ENCODE data around the gene KAZN.

Gene KAZN

DNA sequence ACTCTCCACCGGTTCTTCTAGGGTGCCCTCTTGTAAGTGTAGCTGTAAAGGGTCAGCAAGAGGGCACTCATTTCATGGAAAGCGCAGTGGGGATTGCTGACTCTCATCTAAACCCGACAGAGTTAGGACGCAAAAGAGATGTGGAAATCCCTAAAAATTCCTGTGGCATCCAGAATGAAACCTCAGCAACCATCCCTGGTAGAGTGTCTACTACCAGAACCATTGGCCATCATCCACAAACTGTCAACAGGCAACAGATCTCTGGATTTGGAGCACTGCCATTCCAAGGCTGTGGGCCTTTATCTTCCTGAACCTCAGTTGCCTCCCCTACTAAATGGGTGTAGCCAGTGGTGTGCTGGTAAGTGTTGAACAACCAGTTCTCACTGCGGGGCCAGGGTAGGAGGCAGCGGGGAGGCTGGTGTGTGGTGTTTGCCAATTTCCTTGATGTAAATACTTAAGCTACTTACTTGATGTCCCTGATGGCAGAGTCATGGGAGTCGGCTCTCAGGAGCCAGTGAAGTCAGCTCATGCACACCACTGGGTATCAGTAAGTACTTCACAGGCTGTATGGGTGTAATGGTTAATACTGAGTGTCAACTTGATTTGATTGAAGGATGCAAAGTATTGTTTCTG, 195.8 kb downstream of the KAZN start:
- DNase-seq (ENCODE audit: low read depth): peak; percentile 54

DNA sequence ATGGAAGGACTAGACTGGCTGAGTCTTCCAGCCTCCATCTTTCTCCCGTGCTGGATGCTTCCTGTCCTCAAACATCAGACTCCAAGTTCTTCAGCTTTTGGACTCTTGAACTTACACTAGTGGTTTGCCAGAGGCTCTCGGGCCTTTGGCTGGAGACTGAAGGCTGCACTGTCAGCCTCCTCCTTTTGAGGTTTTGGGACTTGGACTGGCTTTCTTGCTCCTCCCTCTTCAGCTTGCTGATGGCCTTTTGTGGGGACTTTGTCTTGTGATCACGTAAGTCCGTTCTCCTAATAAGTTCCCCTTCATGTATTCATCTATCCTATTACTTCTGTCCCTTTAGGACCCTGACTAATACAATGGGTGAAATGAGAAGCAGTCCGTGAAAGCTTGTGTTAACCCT, 196.4 kb downstream of the KAZN start:
- no peak for DNase-seq (ENCODE audit: low read depth)

DNA sequence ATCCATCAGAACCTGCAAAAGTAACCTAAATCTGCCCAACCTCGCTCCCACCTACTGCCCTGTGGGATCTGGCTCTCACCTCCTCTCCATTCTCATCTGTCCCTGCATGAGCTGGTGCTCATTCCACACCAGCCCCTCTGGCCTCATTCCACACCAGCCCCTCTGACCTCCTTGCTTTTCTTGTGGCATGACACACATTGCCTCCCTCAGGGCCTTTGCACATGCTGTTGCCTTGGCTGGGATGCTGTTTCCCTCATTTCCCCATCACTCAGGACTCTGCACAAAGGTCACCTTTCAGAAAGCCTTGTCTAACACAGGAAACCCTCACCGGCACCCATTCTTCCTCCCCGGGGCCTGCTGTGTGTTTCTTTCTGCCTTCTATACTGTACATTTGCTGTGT, 197.1 kb downstream of the KAZN start:
- DNase-seq (ENCODE audit: low read depth): no peak

DNA sequence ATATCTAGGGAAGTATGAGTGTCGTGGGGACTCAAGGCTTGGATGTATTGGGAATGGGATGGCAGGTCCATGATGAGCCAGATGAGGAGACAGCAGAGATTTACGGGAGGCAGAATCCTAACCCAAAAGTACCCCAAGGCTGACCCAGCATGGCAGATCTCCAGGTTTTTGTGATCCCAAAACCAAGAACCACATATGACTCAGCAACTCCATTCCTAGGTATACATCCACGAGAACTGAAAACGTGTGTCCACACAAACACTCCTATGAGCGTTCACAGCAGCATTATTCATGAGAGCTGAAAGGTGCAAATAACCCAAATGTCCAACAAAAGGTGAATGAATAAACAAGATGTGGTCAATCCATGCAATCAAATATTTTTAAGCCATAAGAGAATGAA, 201.5 kb downstream of the KAZN start:
- DNase-seq (ENCODE audit: low read depth): no peak

DNA sequence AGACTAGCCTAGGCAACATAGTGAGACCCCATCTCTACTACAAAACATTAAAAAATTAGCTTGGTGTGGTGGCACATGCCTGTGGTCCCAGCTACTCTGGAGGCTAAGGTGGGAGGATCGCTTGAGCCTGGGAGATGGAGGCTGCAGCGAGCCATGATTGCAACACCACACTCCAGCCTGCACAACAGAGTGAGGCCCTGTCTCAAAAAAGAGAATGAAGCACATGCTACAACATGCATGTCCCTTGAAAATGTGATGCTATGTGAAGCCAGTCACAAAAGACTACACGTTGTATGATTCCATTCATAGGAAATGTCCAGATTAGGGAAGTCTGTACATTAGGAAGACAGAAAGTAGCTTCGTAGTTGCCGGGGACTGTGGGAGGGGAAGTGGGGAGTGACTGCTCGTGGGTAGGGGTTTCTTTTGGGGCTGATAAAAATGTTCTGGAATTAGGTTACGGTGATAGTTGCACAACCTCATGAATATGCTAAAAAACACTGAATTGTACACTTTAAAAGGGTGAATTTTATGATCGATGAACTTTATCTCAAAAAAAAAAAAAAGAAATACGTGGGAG, 202.1 kb downstream of the KAZN start:
- no peak for DNase-seq (ENCODE audit: low read depth)

DNA sequence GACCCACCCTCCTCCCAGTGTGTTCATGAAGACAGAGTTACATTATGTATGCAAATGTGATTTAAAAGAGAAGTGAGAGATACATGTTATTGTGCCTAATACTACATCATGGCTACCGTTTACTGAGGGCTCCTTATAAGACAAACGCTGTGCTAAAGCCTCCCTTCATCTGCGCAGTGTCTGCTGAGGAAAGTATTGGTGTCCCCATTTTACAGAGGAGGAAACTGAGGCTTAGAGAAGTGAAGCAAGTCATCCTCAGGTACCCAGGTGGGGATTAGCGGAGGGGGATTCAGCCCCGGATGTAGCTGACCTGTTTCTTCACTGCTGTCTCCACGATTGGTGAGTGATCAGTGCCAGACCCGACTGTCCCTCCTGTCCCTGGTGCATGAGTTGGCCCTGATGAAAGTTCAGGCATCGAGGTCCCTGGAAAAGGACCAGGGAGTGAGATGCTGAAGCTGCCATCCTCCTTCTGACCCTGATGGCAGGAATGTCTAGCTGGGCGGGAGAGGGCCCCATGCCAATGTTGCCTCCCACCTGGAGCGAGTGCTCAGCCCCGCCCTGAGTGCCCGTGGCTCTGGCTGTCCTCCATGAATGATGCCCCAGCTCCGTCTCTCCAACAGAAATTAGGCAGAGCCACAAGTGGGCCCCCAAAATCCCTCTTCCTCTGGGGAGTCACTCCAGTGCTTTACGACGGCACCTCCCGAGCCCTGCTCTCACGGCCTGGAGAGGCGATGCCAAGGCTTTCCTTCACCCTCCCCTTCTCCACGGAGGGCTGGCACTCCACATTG, 204.7 kb downstream of the KAZN start:
- DNase-seq (ENCODE audit: low read depth): no peak

DNA sequence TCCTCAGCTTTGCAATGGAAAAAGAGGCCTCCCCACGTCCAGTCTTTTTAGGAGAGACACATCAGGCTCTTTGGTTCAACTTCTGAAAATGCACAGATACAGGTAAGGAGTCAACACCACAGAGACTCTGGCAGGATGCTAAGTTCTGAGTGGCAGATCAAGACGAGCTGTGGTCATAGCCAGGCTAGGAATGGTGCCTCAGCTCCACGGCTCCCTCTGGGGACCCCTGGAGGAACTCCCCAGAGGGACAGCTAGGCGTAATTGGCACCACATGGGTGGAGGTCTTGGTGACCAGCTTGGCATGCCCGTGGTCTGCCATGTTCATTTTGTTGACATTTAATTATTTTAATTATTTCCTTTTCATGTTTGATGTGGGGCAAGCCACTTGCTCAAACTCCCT, 206.1 kb downstream of the KAZN start:
- DNase-seq (ENCODE audit: low read depth): no peak

DNA sequence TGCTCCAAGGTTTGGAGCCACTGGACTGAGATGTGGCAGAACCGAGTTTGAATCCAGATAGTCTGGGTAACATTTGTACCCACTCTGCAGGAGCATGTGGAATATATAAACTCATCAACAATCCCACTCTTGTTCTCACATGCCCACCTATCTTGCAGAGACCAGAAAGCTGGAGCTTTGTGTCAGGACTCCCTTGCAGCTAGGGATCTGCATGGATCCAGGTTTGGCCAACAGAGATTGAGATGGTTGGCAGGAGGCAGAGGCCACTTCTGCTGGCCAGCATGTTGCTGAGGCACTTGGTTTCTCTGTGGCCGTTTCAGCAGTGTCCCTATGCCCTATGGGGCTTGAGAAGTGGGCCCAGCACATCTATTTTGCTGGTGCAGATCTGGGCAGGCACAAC, 208.3 kb downstream of the KAZN start:
- no peak for DNase-seq (ENCODE audit: low read depth)

DNA sequence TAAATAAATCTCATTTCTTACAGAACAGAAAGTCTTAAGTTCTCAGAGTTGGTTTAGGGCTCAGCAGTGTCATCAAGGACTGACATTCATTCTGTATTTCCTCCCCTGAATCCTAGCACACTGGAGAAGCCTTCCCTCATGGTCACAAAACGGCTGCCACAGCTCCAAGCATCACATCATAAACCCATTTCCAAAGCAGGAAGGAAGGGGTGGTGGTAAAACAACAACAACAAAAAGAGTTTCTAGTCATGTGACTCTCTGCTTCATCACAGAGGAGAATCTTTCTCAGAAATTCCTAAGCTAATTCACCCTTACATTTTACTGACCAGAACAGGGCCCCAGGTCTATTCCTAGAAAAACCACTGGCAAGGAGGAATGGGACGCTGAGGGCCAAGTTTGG, 210.3 kb downstream of the KAZN start:
- no peak for DNase-seq (ENCODE audit: low read depth)

DNA sequence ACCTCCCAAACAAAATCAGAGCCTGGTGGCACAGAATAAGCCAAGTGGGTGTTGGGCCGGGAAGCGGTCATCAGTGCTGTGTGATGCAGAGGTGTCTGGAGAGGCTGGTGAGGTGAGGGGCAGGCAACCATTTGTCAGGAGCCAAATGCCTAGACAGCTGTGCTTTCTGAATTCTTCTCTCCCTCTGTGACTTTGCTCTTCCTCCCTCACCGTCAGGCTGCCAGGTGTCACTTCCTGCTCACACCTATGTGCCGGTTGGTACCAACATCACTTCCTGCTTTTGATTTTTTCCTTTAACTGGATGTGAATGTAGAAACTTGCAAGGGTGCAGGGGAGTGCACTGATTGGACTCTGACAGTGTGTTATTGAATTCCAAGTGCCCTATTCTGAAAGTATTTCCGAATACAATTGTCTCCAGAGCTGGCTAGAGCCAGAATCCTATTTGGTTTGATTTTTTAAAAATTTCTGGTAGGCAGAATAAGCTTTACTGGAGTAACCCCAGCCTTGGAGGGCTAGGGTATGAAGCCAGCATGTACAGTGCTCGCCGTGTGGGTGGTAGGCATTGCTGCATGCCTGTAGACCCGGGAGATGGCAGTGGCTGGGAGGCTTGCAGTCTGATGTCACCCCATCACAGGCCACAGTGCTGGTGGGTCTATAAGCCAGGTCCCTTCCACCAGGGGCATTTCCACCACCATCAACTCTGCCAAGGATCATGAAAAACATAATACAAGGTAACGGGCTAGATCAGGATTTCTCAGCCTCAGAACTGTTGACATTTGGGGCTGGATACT, 210.9 kb downstream of the KAZN start:
- DNase-seq (ENCODE audit: low read depth): no peak

DNA sequence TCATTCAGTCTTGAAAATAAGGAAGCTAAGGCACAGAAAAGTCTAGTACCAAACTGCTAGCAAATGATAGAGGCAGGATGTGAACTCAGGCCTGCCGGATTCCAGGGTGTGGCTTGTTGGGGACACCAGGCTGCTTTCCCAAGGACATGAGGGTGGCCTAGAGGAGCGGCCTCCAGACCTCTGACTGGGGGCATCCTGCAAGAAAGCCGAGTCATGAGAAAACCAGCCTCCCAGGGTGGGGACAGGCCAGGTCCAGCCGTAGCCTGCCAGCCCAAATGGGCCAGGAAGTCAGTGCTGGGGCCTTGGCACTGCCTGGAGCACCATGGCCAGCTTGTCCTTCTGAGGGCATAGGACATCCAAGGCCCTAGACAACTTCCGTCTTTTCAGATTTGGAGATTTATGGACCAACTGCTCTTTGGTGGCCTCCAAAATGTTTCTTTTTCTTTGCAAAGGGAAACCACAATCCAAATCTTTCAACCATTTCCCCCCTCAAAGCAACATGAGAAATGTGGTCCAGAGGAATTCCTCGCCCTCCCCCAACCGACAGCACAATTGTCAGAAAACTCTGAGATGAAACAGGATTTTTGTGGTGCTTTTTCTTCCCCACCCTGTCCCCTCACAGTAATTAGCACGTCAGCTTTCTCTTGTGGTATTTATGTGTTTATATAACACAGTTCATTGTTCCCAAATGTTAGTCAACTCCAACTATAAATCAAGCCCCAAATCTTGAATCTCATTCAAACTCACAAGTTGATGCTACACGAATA, 212.3 kb downstream of the KAZN start:
- peak; percentile 17 for DNase-seq (ENCODE audit: low read depth)

DNA sequence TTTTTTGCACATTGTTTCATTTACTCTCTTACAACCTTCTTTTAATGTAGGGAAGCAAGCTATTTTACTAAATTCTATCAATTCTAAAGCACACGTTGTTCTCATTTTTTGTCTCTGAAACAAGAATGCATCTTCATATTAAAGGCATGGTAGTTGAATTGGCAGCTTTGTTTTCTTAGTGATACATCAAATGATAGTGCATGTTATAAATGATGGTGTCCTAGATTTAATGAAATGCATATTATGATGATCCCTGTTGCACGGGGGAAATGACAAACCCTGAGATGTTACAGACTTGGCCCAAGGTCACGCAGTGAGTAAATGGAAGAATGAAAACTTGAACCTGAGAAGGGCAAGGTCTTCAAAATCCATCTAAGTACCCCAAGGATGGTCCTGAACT, 213.1 kb downstream of the KAZN start:
- no peak for DNase-seq (ENCODE audit: low read depth)

DNA sequence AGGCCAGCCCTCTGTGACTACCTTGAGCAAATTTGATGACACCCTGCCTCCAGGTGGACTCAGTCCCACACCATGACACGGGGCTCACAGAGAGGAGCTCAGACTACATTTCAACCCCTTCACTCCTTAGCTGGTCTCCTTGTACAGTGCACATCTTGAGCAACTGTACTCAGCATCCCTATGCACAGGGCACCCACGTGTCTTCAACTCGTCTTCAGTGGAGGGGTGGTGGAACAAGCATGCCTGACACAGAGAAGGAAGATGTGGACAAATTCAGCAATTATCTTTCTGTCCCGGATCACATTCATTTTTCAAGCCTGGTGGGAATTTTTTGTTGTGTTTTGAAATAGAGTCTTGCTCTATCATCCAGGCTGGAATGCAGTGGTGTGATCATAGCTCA, 213.7 kb downstream of the KAZN start:
- DNase-seq (ENCODE audit: low read depth): no peak

DNA sequence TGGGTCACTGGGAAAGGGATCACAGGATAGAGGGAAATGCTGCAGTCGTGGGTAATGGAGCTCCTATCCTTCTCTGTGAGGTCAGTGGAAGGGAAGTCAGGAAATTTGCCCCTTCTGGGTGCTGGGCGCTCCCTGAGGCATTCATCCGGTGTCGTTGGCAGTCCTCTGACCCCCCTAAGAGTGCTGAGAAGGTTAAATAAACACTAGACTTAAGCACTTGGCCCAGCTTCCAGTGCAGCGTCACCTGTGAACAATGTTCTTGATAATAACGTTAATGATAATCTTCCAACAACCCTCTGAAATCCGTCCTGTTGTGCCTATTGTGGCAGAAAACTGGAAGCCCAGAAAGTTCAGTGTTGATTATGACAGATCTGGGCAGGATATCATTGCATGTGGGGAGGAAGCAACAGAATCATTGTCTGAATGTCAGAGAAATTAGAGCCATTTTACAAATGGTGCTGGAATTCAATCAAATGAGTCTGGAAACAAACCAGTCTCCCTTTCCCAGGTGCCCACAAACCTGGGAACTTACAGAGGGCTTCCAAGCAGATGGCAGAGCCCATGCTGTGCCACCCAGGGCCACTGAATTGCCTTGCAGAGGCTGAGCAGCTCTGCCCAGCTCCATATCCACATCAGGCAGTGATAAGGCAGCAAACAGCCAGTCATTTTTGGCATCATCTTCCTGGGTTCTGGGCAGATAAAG, 216.8 kb downstream of the KAZN start:
- DNase-seq (ENCODE audit: low read depth): no peak

DNA sequence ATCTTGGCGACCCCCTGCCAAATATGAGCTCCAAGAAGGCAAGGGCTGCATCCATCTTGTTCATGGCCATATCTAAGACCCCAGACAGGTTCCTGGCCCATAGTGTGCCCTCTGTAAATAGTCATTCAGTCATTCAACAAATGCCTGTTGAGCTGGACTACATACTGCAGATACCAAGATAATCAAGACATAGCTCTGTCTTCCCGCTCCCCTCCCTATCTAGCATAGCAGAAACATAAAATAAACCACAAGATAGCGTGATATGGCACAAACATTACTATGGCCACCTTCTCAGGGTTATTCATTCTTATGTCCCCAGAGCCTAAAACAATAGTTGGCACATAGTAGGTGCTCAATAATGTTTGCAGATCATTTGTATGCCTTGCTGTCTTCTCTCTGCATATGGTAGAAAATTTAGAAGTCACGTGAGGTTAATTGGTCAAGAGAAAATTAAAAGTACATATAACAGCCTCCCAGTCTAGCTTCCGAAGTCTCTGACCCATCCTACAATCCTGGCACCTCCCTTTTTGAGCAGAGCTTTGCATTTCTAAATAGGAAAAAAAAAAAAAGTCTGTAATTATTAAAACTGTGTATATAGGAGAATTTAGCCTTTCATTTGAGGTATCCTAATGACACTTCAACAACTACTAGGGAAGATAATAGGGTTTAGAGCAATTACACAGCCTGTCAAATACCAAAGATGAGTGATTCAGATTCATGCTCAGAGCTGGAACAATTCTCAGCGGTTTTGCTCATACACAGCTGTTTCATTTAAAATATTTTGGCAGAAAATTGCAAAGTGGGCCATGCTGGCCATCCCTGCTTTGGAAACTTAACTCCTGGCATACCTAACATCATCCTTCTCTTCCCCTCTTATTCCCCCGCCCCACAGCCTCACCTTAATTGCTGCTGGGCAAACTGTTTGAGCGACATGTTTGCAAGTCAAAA, 219.0 kb downstream of the KAZN start:
- DNase-seq (ENCODE audit: low read depth): no peak

DNA sequence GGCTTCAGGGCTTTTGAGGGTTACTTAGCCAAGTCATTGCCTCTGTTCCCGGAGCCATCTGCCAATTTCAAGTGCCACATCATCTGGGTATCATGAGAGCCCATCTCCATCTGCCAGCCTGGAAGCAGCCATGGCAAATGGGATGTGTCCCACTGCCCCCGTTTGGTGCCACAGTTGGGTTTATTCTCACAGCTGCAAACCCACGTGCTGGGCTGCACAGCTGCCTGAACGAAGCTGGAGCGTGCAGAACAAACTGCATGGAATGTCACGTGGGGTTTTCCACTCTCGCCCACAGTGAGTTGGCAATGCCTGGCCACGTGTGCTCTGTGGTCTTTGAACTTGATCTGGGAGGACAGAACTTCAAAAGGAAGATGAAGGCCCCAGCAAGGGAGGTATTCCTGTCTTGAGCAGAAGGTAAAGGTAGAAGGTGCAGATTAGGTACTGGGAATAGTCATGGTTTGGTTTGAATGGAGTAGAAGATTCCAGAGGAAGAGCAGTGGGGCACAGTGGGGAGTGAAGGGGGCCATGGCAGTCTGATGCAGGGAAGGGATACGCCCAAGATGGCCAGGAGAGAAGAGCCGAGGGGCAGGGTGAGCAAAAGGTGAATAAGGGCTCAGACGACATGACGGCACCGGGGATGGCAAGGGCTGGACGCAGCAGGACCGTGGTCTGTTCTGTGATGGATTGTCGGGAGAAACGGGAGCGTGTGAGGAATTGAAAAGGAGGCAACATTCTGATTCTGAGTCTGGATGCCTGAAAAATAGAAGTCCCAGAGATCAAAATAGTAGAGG, 222.0 kb downstream of the KAZN start:
- no peak for DNase-seq (ENCODE audit: low read depth)

DNA sequence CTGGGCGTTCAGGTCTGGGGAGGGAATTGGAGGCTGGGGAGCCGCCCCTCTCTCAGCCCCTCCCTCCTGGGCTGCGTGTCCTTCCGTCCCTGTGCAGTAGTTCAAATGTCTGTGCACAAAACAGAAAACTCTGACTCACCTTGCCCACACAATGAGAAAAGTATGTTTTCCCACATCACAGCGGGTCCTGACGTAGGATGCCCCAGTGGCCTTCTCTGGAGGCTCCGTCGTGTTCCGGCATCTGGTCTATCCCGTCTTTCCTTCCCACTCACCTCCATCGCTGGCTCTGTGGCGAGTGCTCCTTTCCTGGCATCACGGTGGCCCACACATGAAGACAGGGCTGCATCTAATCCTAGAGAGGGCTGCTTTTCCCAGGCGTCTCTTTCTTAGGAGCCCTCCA, 224.0 kb downstream of the KAZN start:
- no peak for DNase-seq (ENCODE audit: low read depth)

DNA sequence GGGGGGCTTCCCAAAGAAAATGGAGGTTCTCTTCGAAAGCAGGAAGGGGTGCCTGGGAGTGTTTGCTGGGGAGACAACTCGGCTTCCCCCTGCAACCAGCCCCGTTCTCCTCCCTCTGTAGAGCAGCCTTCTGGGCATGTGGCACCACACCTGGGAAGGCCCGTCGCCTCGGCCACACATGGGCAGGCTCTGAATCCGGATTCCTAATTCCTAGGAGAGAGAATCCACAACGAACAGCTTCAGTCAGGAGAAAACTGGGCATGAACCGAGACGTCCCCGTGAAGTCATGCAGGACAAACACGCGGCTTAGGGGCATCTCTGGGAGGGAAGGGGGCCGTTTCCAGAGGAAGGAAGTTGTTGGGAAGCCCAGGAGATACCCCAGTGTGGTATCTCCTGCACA, 224.5 kb downstream of the KAZN start:
- DNase-seq (ENCODE audit: low read depth): no peak

DNA sequence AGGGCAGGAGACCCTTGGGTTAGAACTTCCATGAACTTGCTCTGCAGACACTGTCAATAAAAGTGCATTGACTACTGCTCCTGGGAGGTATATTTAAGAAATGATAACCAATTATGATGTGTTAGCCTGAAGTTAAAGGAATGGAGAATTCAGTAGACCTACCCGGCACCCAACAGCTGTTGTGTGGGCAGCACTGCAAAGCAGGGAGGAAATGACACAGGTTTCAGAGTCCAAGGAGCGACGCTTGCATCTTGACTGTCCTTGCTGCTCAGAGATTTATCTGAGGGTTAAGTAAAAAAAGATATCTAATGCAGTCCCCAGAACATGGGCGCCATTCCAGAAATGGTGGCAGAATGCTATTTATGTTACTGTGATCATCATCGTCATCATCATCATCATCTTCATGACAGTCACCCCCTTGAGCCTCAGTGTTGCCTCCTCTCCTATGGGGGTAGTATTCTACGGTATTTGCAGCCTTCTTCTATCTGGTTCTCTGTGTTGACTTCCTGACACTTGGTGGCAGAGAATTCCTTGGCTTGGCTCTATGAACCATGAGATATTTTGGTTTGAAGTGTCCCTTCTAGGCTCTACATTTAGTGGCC, 225.9 kb downstream of the KAZN start:
- no peak for DNase-seq (ENCODE audit: low read depth)
